NCI-H748 (cell line): ENCODE results near the gene ALDH9A1.
"Not testable (repeated sequence)": the region's sequence is repeated elsewhere in the genome, so short reads cannot be mapped to it uniquely, and the experiment has no call there.

Experiments
- DNase-seq: peaks from one replicate; lab custom pipeline; 2025; ENCODE audit not compliant: unreplicated experiment; lab: John Stamatoyannopoulos, UW

The ALDH9A1 gene

GRCh38 chr1:165647970-165648369 is 50.4 kb downstream of the ALDH9A1 start:
- no peak for DNase-seq

- no peak for DNase-seq
Observed at GRCh38 chr1:165647517-165647916, 50.8 kb downstream of the ALDH9A1 start.

GRCh38 chr1:165645654-165646366 is 52.6 kb downstream of the ALDH9A1 start:
- DNase-seq: peak; percentile 17

GRCh38 chr1:165644064-165644735 is 54.2 kb downstream of the ALDH9A1 start:
- DNase-seq: no peak

GRCh38 chr1:165641231-165641987 is 57.0 kb downstream of the ALDH9A1 start:
- DNase-seq: no peak

GRCh38 chr1:165639821-165640623 is 58.3 kb downstream of the ALDH9A1 start:
- DNase-seq: no peak

- DNase-seq: not testable (repeated sequence)
Observed at GRCh38 chr1:165638211-165638610, 60.2 kb downstream of the ALDH9A1 start.

GRCh38 chr1:165637427-165637826 is 60.9 kb downstream of the ALDH9A1 start:
- no peak for DNase-seq

- DNase-seq: no peak
Observed at GRCh38 chr1:165635823-165636222, 62.5 kb downstream of the ALDH9A1 start.

GRCh38 chr1:165635329-165635728 is 63.0 kb downstream of the ALDH9A1 start:
- no peak for DNase-seq

- no peak for DNase-seq
Observed at GRCh38 chr1:165634154-165634921, 64.0 kb downstream of the ALDH9A1 start.

- no peak for DNase-seq
Observed at GRCh38 chr1:165633614-165634013, 64.7 kb downstream of the ALDH9A1 start.

- DNase-seq: no peak
Observed at GRCh38 chr1:165632491-165632890, 65.9 kb downstream of the ALDH9A1 start.

GRCh38 chr1:165632152-165632469 is 66.3 kb downstream of the ALDH9A1 start:
- DNase-seq: peak; percentile 45

GRCh38 chr1:165631342-165632151 is 66.8 kb downstream of the ALDH9A1 start:
- DNase-seq: peak; percentile 69

GRCh38 chr1:165630629-165631341 is 67.6 kb downstream of the ALDH9A1 start, which contains the start of gene MGST3:
Gene MGST3, plus strand, starts transcription at chr1:165631234. Its CDS starts 18,614 bp downstream, at chr1:165649848.
- DNase-seq: peak; percentile 99

GRCh38 chr1:165629848-165630628 is 68.3 kb downstream of the ALDH9A1 start:
- peak; percentile 91 for DNase-seq

GRCh38 chr1:165629151-165629550 is 69.2 kb downstream of the ALDH9A1 start:
- no peak for DNase-seq
